IMR-90 (cell line): ENCODE results near the gene SIT1. TPM values are rescaled to one million over a fixed set of nuclear protein-coding genes. Genes with fewer than 3 reads are reported as not detected.

Experiments
- ATAC-seq: fragments of 200-7000 bp; cut with Tn5 transposase; 2 replicates; pipeline ENCODE4 v1.9.1; 2020; ENCODE audit warnings: low read depth, mild to moderate bottlenecking, moderate library complexity
- BruUV-seq: library from RNA; stranded (reverse); fragments of 400-500 nt; replicated peaks from 2 replicates; lab custom pipeline; 2021; lab: Mats Ljungman, UMichigan
- CTCF ChIA-PET: fragments of 300-600 bp; formaldehyde crosslinking; extraction: SDS; loops from one replicate; lab custom pipeline; 2021; ENCODE audit warnings: antibody characterized with exemption; lab: Yijun Ruan, JAX
- POLR2A ChIA-PET: fragments of 300-600 bp; sonication (Branson Sonifier 250); formaldehyde crosslinking; loops from one replicate; lab custom pipeline; 2022; ENCODE audit warnings: antibody characterized with exemption; ENCODE audit not compliant: unreplicated experiment; lab: Charles Lee
- DNase-seq: peaks from one replicate; pipeline ENCODE4 v3.0.0; 2013
- H2AFZ ChIP-seq: replicated peaks from 2 replicates; pipeline ENCODE3; 2013; ENCODE audit warnings: low read length, mild to moderate bottlenecking; ENCODE audit not compliant: poor library complexity
- H2AK5ac ChIP-seq: 2 replicates; pipeline ENCODE4 v1.6.1; 2013; ENCODE audit warnings: low read depth, low read length, inconsistent platforms
- H2AK9ac ChIP-seq: replicated peaks from 2 replicates; pipeline ENCODE3; 2013; ENCODE audit warnings: mild to moderate bottlenecking, low read depth, low read length, moderate library complexity; ENCODE audit not compliant: poor library complexity
- H2BK120ac ChIP-seq: 2 replicates; pipeline ENCODE4 v1.6.1; 2013; ENCODE audit warnings: low read depth, low read length, inconsistent platforms
- H2BK15ac ChIP-seq: 3 replicates; pipeline ENCODE4 v1.6.1; 2013; ENCODE audit warnings: low read depth, low read length, inconsistent platforms
- H2BK20ac ChIP-seq: 2 replicates; pipeline ENCODE4 v1.6.1; 2013; ENCODE audit warnings: low read depth, mild to moderate bottlenecking, inconsistent platforms, low read length, moderate library complexity
- H2BK5ac ChIP-seq: 2 replicates; pipeline ENCODE4 v1.6.1; 2013; ENCODE audit warnings: mild to moderate bottlenecking, low read depth, low read length, inconsistent platforms; ENCODE audit not compliant: poor library complexity, severe bottlenecking
- H3K14ac ChIP-seq: replicated peaks from 2 replicates; pipeline ENCODE4 v1.6.1; 2013; ENCODE audit warnings: low read depth, low read length, inconsistent platforms
- H3K18ac ChIP-seq: 2 replicates; pipeline ENCODE4 v1.6.1; 2013; ENCODE audit warnings: low read depth, low read length, control low read depth
- H3K23ac ChIP-seq: 2 replicates; pipeline ENCODE4 v1.6.1; 2013; ENCODE audit warnings: low read depth, low read length, inconsistent platforms
- H3K27ac ChIP-seq: 2 replicates; pipeline ENCODE4 v1.5.1; 2013; ENCODE audit warnings: mild to moderate bottlenecking, control low read depth, low read length; ENCODE audit not compliant: insufficient read depth
- H3K27me3 ChIP-seq: 2 replicates; pipeline ENCODE4 v1.6.1; 2013; ENCODE audit warnings: low read length; ENCODE audit not compliant: control insufficient read depth, insufficient read depth
- H3K36me3 ChIP-seq: 2 replicates; pipeline ENCODE4 v1.6.1; 2013; ENCODE audit warnings: low read length, mixed read lengths; ENCODE audit not compliant: control insufficient read depth, insufficient read depth
- H3K4ac ChIP-seq: 2 replicates; pipeline ENCODE4 v1.6.1; 2013; ENCODE audit warnings: low read depth, low read length, inconsistent platforms
- H3K4me1 ChIP-seq: 2 replicates; pipeline ENCODE4 v1.6.1; 2013; ENCODE audit warnings: low read length, mixed read lengths; ENCODE audit not compliant: control insufficient read depth, insufficient read depth
- H3K4me2 ChIP-seq: 2 replicates; pipeline ENCODE4 v1.6.1; 2013; ENCODE audit warnings: low read depth, mild to moderate bottlenecking, control low read depth, low read length, moderate library complexity
- H3K4me3 ChIP-seq: 2 replicates; pipeline ENCODE4 v1.5.1; 2013; ENCODE audit warnings: low read depth, mild to moderate bottlenecking, control low read depth, low read length, moderate library complexity; ENCODE audit not compliant: insufficient read depth
- H3K56ac ChIP-seq: 2 replicates; pipeline ENCODE4 v1.6.1; 2013; ENCODE audit warnings: low read length, inconsistent platforms; ENCODE audit not compliant: insufficient read depth; ENCODE audit errors: extremely low read depth
- H3K79me1 ChIP-seq, 2 experiments: 2 replicates each; pipeline ENCODE4 v1.6.1; 2013; ENCODE audit warnings: low read length in 2 of 2, inconsistent platforms in 1 of 2, low read depth in 1 of 2
- H3K9ac ChIP-seq: 2 replicates; pipeline ENCODE4 v1.6.1; 2013; ENCODE audit warnings: low read depth, low read length, control low read depth
- H3K9me1 ChIP-seq: 2 replicates; pipeline ENCODE4 v1.6.1; 2013; ENCODE audit warnings: low read length, inconsistent platforms; ENCODE audit not compliant: insufficient read depth
- H3K9me3 ChIP-seq: 2 replicates; pipeline ENCODE4 v1.6.1; 2013; ENCODE audit warnings: low read length; ENCODE audit not compliant: control insufficient read depth, insufficient read depth
- H4K20me1 ChIP-seq: 2 replicates; pipeline ENCODE4 v1.6.1; 2013; ENCODE audit warnings: low read length, inconsistent platforms; ENCODE audit not compliant: insufficient read depth
- H4K5ac ChIP-seq: 2 replicates; pipeline ENCODE4 v1.6.1; 2013; ENCODE audit warnings: mild to moderate bottlenecking, low read depth, low read length, control low read depth
- H4K8ac ChIP-seq, 2 experiments: 2 replicates each; pipeline ENCODE4 v1.6.1; 2013; ENCODE audit warnings: low read depth in 2 of 2, low read length in 2 of 2, control low read depth in 1 of 2, inconsistent platforms in 1 of 2
- H4K91ac ChIP-seq: 2 replicates; pipeline ENCODE4 v1.6.1; 2013; ENCODE audit warnings: low read depth, low read length, inconsistent platforms; ENCODE audit not compliant: insufficient read depth
- CEBPB ChIP-seq: IDR thresholded peaks from 2 replicates; pipeline ENCODE4 v1.6.1; 2012; ENCODE audit warnings: low read depth, low read length, improper control_type of control experiment
- CHD1 ChIP-seq: IDR thresholded peaks from 2 replicates; pipeline ENCODE4 v1.6.1; 2012; ENCODE audit warnings: low read depth, low read length, improper control_type of control experiment
- FOS ChIP-seq: fragments of 150-350 bp; IDR thresholded peaks from 2 replicates; pipeline ENCODE4 v1.6.1; 2016; ENCODE audit warnings: low read depth, low read length
- MAFK ChIP-seq: IDR thresholded peaks from 2 replicates; pipeline ENCODE4 v1.6.1; 2012; ENCODE audit warnings: low read depth, low read length, improper control_type of control experiment
- WGBS, 2 experiments: methylation state at CpG; one replicate each; pipeline versions ENCODE4 v1.1.5 to v1.1.7; 2013; ENCODE audit warnings: missing lambda C conversion rate in 2 of 2; ENCODE audit not compliant: insufficient read length in 1 of 2; ENCODE audit errors: extremely low coverage in 2 of 2; 5-methylcytosine and 5-hydroxymethylcytosine counted together
- dilution Hi-C: fragments of 300-500 bp; cut with HindIII; formaldehyde crosslinking; loops from one replicate; pipeline ENCODE4 v1.14.3; 2018; ENCODE audit warnings: low sequenced_read_pairs; ENCODE audit not compliant: unreplicated experiment
- in situ Hi-C: fragments of 300-500 bp; cut with MboI; formaldehyde crosslinking; loops from 3 replicates; pipeline ENCODE4 v1.14.3; 2019; ENCODE audit warnings: low sequenced_read_pairs, inconsistent platforms, mixed read lengths
- intact Hi-C: fragments of 100-400 bp; cut with micrococcal nuclease; formaldehyde crosslinking; loops from 2 replicates; pipeline ENCODE4 v1.10.0; 2022
- polyA plus RNA-seq, 3 experiments: library from polyadenylated mRNA; depleted of rRNA; stranded (reverse); fragments of >200 nt; gene quantifications; 2 replicates each; pipeline ENCODE4 v1.2.3, GENCODE V29; 2012; ENCODE audit warnings: low replicate concordance in 1 of 3
- total RNA-seq: library from RNA; depleted of rRNA; stranded (reverse); fragments of >200 nt; gene quantifications from 2 replicates; pipeline ENCODE4 v1.2.3, GENCODE V29; 2012

The SIT1 gene
- total and polyA plus RNA-seq, 2 of the 4 experiments (the other 2 are of a cell fraction), result not detected

- peak; percentile 23 for ATAC-seq
- peak overlapping the region; percentile 92 for H3K4me2 ChIP-seq
Observed at GRCh38 chr9:35605351-35606137, 45.2 kb downstream of the SIT1 start.

More at GRCh38 chr9:35605351-35606137, 45.2 kb downstream of the SIT1 start:
- Histone ChIP-seq H2BK15ac (no peak overlapping the region), H3K18ac (no peak overlapping the region), H4K91ac (no peak overlapping the region), H2BK20ac (no peak overlapping the region), H3K36me3 (peaks cover 27% of the 10 kb centered on the region), H4K5ac (no peak overlapping the region), H3K79me1 (peaks cover 9 to 28% of the 10 kb centered on the region in 2 experiments; a peak in 3 of 4 replicates), H3K4ac (peak overlapping the region; percentile 61; the same call in 1 of the 2 replicates), H4K8ac (no peak overlapping the region; a peak in 1 of 4 replicates), H3K14ac (no peak overlapping the region), H3K9ac (peak overlapping the region; percentile 85), H2BK120ac (no peak overlapping the region; the same call in 1 of the 2 replicates), H3K9me3 (no peaks in the 10 kb centered on the region), H2AFZ (peak overlapping the region; percentile 88), H3K56ac (no peak overlapping the region; the same call in 1 of the 2 replicates), H4K20me1 (peaks cover 8% of the 10 kb centered on the region; the same call in 1 of the 2 replicates), H2AK9ac (peak overlapping the region; percentile 84), H2BK5ac (peak overlapping the region; percentile 9), H3K23ac (peak overlapping the region; percentile 76; the same call in 1 of the 2 replicates), H3K4me3 (peak overlapping the region; percentile 72), H3K4me1 (peaks cover 5% of the 10 kb centered on the region), H2AK5ac (no peak overlapping the region; the same call in 1 of the 2 replicates), H3K27me3 (no peaks in the 10 kb centered on the region), H3K27ac (peak overlapping the region; percentile 29), H3K9me1 (peaks cover 6% of the 10 kb centered on the region; the same call in 1 of the 2 replicates)
- intact Hi-C loops (loop anchor here (2.0 to 10.0 kb wide), 2 partner anchors 79 to 125 kb away; partner anchors contain the start of gene TPM2), in situ Hi-C loops (no loop called here), dilution Hi-C loops (no loop called here)
- no TSS peak for BruUV-seq
- CTCF ChIA-PET, result no interaction called here
- TF ChIP-seq FOS (no peak), CHD1 (0 out of 2 replicates have a peak, but pooled peaks have one; percentile 43), MAFK (no peak), CEBPB (no peak)
- POLR2A ChIA-PET, result no interaction called here
- 1% methylated on average over 36 of the region's 76 CpGs; no CpG with 5 or more reads in 1 of the 2 experiments for WGBS, 2 experiments
- DNase-seq, result no peak
